Hepatocyte (in vitro differentiated cells): ENCODE data around the gene ARHGEF35. TPM values are rescaled to one million over a fixed set of nuclear protein-coding genes. Genes with fewer than 3 reads are reported as not detected.
"Not testable (repeated sequence)": the region's sequence is repeated elsewhere in the genome, so short reads cannot be mapped to it uniquely, and the experiment has no call there.

ENCODE experiments used
- DNase-seq: peaks from one replicate; pipeline ENCODE4 v3.0.0-alpha.2; 2016; ENCODE audit warnings: low spot score
- H2AFZ ChIP-seq: fragments of 200-600 bp; sonication (generic); 2 replicates; pipeline ENCODE4 v1.6.0; 2016; ENCODE audit warnings: antibody characterized with exemption, mild to moderate bottlenecking
- H3K27ac ChIP-seq: fragments of 200-600 bp; sonication (generic); 2 replicates; pipeline ENCODE4 v1.5.1; 2016; ENCODE audit warnings: mild to moderate bottlenecking
- H3K27me3 ChIP-seq: fragments of 200-600 bp; sonication (generic); 2 replicates; pipeline ENCODE4 v1.6.1; 2016
- H3K36me3 ChIP-seq: fragments of 200-600 bp; sonication (generic); replicated peaks from 2 replicates; pipeline ENCODE4 v1.5.1; 2016; ENCODE audit warnings: low read depth; ENCODE audit not compliant: insufficient read depth
- H3K4me1 ChIP-seq: fragments of 200-600 bp; sonication (generic); 2 replicates; pipeline ENCODE4 v1.5.1; 2016; ENCODE audit warnings: mild to moderate bottlenecking, moderate library complexity; ENCODE audit not compliant: insufficient read depth
- H3K4me2 ChIP-seq: fragments of 200-600 bp; sonication (generic); 2 replicates; pipeline ENCODE4 v1.6.0; 2016
- H3K4me3 ChIP-seq: fragments of 200-600 bp; sonication (generic); 2 replicates; pipeline ENCODE4 v1.5.1; 2016; ENCODE audit warnings: mild to moderate bottlenecking
- H3K79me2 ChIP-seq: fragments of 200-600 bp; sonication (generic); 2 replicates; pipeline ENCODE4 v1.6.0; 2017; ENCODE audit warnings: mild to moderate bottlenecking
- H3K9me2 ChIP-seq: fragments of 200-600 bp; sonication (generic); replicated peaks from 2 replicates; pipeline ENCODE4 v1.6.0; 2017; ENCODE audit warnings: mild to moderate bottlenecking; ENCODE audit not compliant: insufficient read depth
- H3K9me3 ChIP-seq: fragments of 200-600 bp; sonication (generic); 2 replicates; pipeline ENCODE4 v1.5.1; 2016; ENCODE audit warnings: low read depth, mild to moderate bottlenecking
- H4K20me1 ChIP-seq: fragments of 200-600 bp; sonication (generic); 2 replicates; pipeline ENCODE4 v1.6.0; 2016; ENCODE audit warnings: mild to moderate bottlenecking; ENCODE audit not compliant: insufficient read depth, poor library complexity, severe bottlenecking
- WGBS: methylation state at CpG from one replicate; pipeline ENCODE4 v1.1.6; 2016; ENCODE audit warnings: low lambda C conversion rate; ENCODE audit errors: missing lambda C conversion rate; 5-methylcytosine and 5-hydroxymethylcytosine counted together
- polyA plus RNA-seq: library from polyadenylated mRNA; unstranded; fragments of >200 nt; fragmentation: Nextera tagmentation; extraction: Ambion mirVana; gene quantifications from 2 replicates; pipeline ENCODE4 v1.2.1, GENCODE V29; 2016
- total RNA-seq: library from RNA; depleted of rRNA; stranded (reverse); fragments of >200 nt; gene quantifications from 2 replicates; pipeline ENCODE4 v1.2.3, GENCODE V29; 2014

Gene ARHGEF35
- 14.5 and 17.1 TPM in 2 replicates for total RNA-seq
- polyA plus RNA-seq, result 16.4 and 19.3 TPM in 2 replicates

GRCh38 chr7:144195212-144195872 lies at the start of gene ARHGEF35:
Gene ARHGEF35, minus strand, starts transcription at chr7:144195833. Its CDS starts 7,450 bp downstream, at chr7:144188383.
- H3K9me2 ChIP-seq, H3K9me3 ChIP-seq, H3K4me1 ChIP-seq, DNase-seq, H3K4me2 ChIP-seq, H3K79me2 ChIP-seq, H2AFZ ChIP-seq, H3K27me3 ChIP-seq, H3K4me3 ChIP-seq, H3K36me3 ChIP-seq, H4K20me1 ChIP-seq, H3K27ac ChIP-seq: not testable (repeated sequence)
- whole genome bisulfite sequencing, result no CpG with 5 or more reads among the region's 51 CpGs

DNA sequence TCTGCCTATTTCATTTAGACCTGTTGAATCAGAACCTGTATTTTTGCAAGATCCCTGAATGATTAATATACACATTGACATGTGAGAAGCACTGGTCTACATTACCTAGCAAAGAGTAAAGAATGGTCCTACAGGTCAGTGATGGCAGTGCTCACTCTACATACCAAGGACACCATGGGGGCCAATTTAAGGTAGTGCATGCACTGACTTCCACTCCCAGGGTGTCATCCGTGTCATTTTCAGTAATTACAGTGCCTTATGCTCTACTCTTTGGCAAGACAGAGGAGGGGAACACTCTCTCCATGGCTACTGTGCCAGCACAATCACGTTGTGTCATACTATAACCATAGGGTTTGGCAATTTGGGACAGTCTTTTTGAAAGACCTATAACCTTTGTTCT lies 49.7 kb upstream of the ARHGEF35 start:
- not testable (repeated sequence) for DNase-seq, H3K27ac ChIP-seq, H3K27me3 ChIP-seq, H4K20me1 ChIP-seq, H3K4me3 ChIP-seq, H3K4me2 ChIP-seq, H3K36me3 ChIP-seq, H3K9me2 ChIP-seq, H3K79me2 ChIP-seq, H3K4me1 ChIP-seq, H3K9me3 ChIP-seq, H2AFZ ChIP-seq
- no CpG with 5 or more reads among the region's 2 CpGs for WGBS

- not testable (repeated sequence) for H4K20me1 ChIP-seq, H3K4me2 ChIP-seq, H3K4me3 ChIP-seq, H3K4me1 ChIP-seq, H3K36me3 ChIP-seq, H3K27ac ChIP-seq, H3K9me3 ChIP-seq, H3K79me2 ChIP-seq, H2AFZ ChIP-seq, H3K27me3 ChIP-seq, H3K9me2 ChIP-seq, DNase-seq
- 88% methylated on average over 1 of the region's 2 CpGs for WGBS
Measured at GRCh38 chr7:144239365-144239764, 43.7 kb upstream of the ARHGEF35 start, which contains the start of gene OR2A42. Gene OR2A42, minus strand, starts transcription at chr7:144239605. Its CDS starts 6,762 bp downstream, at chr7:144232843.

DNA sequence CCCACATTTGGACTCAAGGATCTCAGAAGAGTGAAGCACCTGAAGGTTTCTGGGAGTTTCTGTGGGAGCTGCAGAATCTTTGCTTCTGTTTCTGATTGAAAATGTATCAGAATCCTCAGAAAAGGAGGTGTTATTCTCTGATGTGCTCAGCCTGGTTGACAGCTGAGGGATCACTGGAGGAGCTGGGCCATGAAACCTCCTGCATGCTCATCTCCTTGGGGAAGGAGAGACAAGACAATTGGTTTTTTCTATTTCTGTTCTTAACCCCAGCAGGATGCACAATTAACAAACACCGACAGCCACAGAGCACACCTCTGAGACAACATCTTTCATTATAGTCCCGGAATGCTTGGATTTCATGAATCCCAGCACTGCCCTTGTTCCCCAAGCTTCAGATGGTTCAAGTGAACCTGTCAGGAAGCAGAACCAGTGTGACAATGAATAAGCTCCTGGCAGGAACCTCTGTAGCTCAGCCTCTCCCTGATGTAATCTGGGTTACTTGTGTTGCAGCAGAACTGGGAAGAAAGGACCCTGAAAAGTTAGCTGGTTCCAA lies 43.0 kb upstream of the ARHGEF35 start:
- not testable (repeated sequence) for DNase-seq, H3K36me3 ChIP-seq, H3K9me2 ChIP-seq, H3K27me3 ChIP-seq, H3K4me2 ChIP-seq, H3K27ac ChIP-seq, H3K9me3 ChIP-seq, H2AFZ ChIP-seq, H3K4me3 ChIP-seq, H3K79me2 ChIP-seq, H3K4me1 ChIP-seq, H4K20me1 ChIP-seq
- WGBS, result 86% methylated on average over 2 of the region's 2 CpGs

- WGBS, result 97% methylated on average over 1 of the region's 1 CpG
- DNase-seq, result not testable (repeated sequence)
Measured at GRCh38 chr7:144233039-144233438, 37.4 kb upstream of the ARHGEF35 start.

GRCh38 chr7:144231027-144231426 lies 35.4 kb upstream of the ARHGEF35 start:
- H3K9me2 ChIP-seq, H4K20me1 ChIP-seq, H3K4me3 ChIP-seq, H3K4me1 ChIP-seq, H3K9me3 ChIP-seq, H2AFZ ChIP-seq, H3K36me3 ChIP-seq, DNase-seq, H3K27ac ChIP-seq, H3K79me2 ChIP-seq, H3K4me2 ChIP-seq, H3K27me3 ChIP-seq: not testable (repeated sequence)
- no CpG with 5 or more reads among the region's 2 CpGs for WGBS

More at GRCh38 chr7:144233039-144233438, 37.4 kb upstream of the ARHGEF35 start:
- H3K4me3 ChIP-seq, H3K27ac ChIP-seq, H2AFZ ChIP-seq, H3K27me3 ChIP-seq, H3K9me3 ChIP-seq, H4K20me1 ChIP-seq, H3K4me2 ChIP-seq, H3K4me1 ChIP-seq, H3K9me2 ChIP-seq, H3K79me2 ChIP-seq, H3K36me3 ChIP-seq: not testable (repeated sequence)

- not testable (repeated sequence) for H3K4me2 ChIP-seq, H4K20me1 ChIP-seq, DNase-seq, H3K4me3 ChIP-seq, H3K79me2 ChIP-seq, H3K36me3 ChIP-seq, H3K9me3 ChIP-seq, H3K27ac ChIP-seq, H2AFZ ChIP-seq, H3K9me2 ChIP-seq, H3K27me3 ChIP-seq, H3K4me1 ChIP-seq
- WGBS, result 80% methylated on average over 2 of the region's 3 CpGs
Measured at GRCh38 chr7:144228810-144229209, 33.2 kb upstream of the ARHGEF35 start.

- 90% methylated on average over 3 of the region's 4 CpGs for WGBS
- not testable (repeated sequence) for H3K79me2 ChIP-seq, H3K4me3 ChIP-seq, H3K27ac ChIP-seq, H3K4me1 ChIP-seq, H4K20me1 ChIP-seq, H3K9me2 ChIP-seq, H2AFZ ChIP-seq, H3K36me3 ChIP-seq, H3K9me3 ChIP-seq, H3K27me3 ChIP-seq, DNase-seq, H3K4me2 ChIP-seq
Measured at GRCh38 chr7:144226866-144227265, 31.2 kb upstream of the ARHGEF35 start.

- not testable (repeated sequence) for H3K9me2 ChIP-seq, H3K27ac ChIP-seq, H4K20me1 ChIP-seq, H3K79me2 ChIP-seq, H3K27me3 ChIP-seq, H3K9me3 ChIP-seq, DNase-seq, H3K4me2 ChIP-seq, H3K4me1 ChIP-seq, H3K4me3 ChIP-seq, H2AFZ ChIP-seq, H3K36me3 ChIP-seq
Measured at GRCh38 chr7:144223675-144224074, 28.0 kb upstream of the ARHGEF35 start.
